Left forelimb (tissue), 1 donor: ENCODE data around the gene PCSK5.
"Not testable (repeated sequence)": the region's sequence is repeated elsewhere in the genome, so short reads cannot be mapped to it uniquely, and the experiment has no call there.

Experiments
- DNase-seq: peaks from one replicate; pipeline ENCODE4 v3.0.0-alpha.2; 2018; ENCODE audit warnings: low spot score

Gene PCSK5

DNA sequence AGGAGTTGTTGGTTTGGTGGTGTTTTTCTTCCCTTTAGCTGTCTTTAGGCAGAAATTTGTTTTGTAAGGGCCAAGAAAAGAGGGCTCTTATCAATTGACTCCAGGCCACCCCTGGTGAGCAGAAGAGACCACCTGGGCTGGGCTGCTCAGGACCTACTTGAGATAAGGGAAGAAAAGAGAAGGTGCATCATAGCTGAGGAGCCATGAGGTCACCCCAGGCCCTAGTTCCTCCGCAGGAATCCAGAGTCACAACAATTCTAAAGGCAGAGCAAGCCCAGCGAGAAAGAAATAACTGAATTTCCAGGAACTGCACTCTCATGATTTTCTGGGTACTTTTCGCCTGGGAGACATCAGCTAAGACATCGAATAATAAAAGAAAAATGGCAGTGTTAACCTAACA, 468.9 kb downstream of the PCSK5 start:
- no peak for DNase-seq

DNA sequence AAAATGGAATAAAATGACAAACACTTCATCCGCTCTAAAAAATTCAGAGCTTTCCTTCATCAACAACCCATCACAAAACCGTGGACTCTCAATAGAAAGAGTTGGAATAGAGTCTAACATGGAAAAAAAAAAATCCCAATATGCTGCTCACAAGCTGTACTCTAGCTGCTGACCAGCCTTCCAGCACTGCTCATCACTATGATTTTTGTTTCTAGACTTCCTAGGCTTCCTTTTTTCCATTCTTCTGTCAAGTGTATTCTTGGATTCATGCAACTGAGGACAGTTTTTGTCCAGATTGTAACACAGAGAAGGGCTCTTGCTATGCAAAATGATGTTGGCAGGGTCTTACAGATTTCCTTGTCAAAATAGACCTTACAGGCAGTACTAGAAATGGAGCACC, 469.3 kb downstream of the PCSK5 start:
- no peak for DNase-seq

DNA sequence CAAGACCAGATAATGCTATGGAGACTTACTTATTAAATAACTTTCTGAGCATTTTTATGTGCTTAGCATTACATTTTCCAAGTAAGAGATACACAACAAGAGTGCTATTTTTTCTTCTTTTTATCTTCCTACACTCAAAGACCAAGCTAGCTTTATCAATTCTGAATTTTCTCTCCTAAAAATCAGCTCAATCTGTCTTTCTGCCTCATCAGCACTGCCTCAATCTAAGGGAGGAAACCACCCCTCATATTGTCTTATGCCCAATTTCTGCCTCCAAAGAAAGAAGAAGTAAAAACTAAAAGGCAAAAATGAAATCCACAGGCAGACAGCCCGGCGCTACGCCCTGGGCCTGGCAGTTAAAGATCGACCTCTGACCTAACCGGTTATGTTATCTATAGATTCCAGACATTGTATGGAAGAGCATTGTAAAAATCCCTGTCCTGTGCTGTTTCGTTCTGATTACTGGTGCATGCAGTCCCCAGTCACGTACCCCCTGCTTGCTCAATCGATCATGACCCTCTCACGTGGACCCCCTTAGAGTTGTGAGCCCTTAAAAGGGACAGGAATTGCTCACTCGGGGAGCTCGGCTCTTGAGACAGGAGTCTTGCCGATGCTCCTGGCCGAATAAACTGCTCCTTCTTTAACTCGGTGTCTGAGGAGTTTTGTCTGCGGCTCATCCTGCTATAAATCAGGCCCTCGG, 472.0 kb downstream of the PCSK5 start:
- not testable (repeated sequence) for DNase-seq

DNA sequence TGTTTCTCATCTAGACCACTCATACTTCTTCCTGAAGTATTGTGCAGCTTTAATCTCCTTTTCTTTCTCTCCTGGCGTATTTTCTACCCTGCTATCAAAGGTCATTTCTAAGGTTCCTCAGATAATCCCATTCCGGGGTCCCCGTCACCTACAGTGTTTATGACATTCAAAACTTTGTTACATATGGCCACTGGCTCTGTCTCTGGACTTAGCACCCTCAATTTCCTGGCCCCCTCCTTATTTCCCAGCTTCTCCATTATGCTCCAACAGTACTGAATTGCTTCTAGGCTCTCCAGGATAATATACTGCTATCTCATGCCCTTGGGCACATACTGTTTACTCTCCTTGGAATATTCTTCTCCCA, 472.5 kb downstream of the PCSK5 start:
- DNase-seq, result no peak

DNA sequence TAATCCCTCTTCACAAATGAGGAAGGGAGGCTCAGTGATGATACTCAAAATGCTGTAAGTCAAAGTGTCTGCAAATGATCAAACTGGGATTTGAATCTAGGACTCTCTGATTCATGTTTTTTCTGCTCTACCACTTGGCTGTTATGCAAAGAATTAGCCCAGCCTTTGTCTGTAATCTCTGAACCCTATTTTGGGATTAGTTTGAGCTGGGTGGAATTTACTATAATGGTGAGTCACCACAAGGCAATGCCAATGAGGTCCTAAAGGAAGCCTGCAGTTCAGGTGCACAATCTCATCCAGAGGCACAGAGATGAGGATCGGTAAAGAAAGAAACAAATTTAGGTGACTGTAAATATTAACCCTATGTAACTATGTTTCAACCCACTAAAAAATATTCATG, 474.6 kb downstream of the PCSK5 start:
- no peak for DNase-seq

DNA sequence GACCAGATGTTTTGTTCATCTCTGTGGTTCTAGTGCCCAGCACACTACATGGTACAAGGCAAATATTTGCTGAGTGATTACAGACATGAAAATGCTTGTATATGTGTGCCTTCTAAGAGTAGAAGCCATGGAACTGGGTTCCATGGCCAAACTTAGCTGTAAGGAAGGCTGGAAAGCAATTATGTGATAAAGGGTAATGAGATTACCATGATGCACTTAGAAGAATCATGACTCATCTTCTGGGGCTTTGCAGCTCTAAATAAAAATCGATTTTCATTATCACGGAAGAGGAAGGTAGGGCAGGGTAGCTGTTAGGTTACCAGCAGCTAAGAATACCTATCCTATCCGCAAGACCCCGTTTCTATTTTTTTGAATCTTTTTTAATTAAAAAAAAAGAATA, 475.8 kb downstream of the PCSK5 start:
- DNase-seq, result no peak

DNA sequence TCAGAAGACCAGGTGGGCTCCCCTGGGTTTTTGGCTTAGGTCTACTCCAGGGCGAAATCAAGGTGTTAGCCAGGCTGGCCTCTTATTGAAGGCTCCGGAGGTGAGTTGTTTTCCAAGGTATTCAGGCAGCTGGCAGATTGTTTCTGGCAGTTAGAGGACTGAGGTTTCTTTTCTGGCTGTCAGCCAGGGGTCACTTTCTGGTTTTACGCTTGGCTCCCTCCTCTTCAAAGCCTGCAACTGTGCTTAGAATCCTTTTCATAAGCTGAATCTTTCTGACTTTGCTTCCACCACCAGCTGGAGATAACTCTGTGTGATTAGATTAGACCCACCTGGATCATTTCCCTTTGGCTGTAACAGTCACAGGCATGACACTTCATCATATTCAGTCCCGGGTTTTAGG, 479.1 kb downstream of the PCSK5 start:
- no peak for DNase-seq

DNA sequence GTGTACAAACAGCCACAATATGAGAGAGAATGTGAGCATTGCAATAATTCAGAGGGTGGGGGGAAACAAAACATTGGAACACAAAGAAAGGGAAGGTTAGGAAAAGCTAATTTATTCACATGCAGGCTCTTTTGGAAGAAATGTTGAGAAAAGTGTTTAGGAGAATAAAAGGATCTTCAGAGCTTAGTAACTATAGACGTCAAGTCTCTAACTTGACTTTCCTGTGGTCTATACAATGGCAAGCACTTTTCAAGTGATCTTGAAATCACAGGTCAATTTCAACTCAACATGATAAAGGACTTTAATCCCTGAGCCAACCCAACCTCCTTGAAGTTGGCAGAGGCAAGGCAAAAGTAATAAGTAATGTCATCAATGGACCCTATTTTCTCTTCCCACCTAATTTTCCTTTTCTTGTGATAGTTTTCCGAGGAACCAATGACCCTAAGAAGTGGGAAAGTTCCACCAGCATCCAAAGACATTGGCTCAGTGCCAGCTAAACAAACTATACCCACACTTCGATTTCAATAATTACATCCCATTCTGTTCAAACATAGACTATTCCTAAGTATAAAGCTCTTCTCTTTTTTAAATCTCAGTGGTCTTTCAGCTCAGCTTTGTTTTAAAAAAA, 480.0 kb downstream of the PCSK5 start:
- DNase-seq, result no peak

DNA sequence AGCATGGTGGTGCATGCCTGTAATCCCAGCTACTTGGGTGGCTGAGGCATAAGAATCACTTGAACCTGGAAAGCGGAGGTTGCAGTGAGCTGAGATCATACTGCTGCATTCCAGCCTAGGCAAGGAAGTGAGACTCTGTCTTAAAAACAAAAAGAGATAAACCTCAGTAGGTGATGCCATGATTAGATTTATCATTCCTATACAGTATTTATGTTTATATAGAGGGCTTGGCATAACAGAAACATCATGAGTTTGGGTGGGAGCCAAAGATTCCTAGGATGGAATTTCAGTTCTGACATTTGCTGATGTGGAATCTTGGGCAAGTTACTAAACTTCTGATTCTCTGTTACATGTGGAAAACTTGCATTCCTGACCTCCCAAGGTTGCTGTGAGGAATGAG, 481.4 kb downstream of the PCSK5 start:
- DNase-seq, result no peak

DNA sequence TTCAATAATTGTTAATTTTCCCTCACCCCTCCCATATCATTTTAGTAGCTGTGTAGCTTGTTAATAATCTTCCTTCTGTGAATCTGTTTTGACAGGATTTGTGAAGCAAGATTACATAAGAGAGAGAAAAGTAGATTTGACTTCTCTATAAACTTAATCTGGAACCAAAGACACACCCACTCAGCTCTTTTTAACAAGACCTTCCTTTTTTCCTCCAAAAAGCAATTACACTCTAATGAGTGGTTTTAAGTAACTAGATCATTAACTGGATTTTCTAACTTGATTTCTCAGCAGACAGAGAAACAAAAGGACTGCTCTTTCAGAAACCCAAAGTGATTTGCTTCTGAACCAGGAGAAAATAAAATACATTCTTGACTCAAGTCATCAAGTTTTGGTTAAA, 481.9 kb downstream of the PCSK5 start:
- no peak for DNase-seq

DNA sequence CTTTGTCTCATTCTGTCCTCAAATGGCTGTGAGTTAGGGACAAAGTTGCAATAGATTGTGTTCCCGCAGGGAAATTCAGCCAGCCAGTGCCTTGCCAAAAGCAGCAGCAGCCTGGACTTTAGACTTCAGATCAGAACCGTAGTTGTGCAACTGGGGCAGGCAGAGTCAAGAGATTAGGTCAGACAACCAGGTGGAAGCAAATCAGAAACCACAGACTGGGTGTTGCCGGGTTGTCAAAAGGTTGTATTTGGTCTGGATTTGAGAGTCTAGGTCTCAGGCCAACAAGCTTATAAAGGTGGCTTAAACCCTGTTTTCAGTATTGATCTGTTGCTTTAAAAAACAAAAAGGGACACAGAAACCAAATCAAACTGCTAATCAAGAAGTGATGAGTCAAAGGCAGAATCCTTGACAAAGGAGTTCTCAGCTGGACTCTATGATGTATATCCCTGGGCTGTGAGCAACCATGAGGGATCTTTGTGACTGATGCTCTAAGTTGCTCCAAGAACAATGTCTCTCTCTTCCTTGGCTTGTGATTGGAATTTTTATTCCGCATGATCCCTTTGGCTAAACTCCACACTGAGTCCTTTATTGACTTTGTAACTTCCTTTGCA, 482.8 kb downstream of the PCSK5 start:
- no peak for DNase-seq

DNA sequence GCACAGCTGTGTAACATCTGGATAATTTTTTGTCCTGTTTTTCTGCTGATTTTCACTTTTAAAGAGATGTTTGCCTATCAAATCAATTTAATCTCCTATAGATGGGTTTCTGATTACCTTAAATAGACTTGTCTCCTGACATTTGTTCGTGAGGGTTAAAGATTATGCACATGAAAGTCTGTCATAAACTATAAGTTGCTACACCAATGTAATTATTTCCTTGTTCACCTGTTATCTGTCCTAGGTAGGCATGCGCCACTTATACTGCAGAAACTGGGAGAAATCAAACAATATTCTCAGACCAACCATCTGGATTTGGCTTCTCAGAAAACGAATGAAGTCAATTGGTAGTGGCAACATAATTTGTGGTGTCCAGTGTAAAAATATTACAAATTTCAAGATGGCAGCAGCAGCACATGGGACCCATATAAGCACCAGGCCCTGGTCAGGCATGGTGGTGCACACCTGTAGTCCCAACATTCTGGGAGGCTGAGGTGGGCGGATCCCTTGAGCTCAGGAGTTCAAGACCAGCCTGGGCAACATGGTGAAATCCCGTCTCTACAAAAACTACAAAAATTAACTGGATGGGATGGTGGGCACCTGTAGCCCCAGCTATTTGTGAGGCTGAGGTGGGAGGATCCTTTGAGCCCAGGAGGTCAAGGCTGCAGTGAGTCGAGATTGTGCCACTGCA, 483.5 kb downstream of the PCSK5 start:
- no peak for DNase-seq

DNA sequence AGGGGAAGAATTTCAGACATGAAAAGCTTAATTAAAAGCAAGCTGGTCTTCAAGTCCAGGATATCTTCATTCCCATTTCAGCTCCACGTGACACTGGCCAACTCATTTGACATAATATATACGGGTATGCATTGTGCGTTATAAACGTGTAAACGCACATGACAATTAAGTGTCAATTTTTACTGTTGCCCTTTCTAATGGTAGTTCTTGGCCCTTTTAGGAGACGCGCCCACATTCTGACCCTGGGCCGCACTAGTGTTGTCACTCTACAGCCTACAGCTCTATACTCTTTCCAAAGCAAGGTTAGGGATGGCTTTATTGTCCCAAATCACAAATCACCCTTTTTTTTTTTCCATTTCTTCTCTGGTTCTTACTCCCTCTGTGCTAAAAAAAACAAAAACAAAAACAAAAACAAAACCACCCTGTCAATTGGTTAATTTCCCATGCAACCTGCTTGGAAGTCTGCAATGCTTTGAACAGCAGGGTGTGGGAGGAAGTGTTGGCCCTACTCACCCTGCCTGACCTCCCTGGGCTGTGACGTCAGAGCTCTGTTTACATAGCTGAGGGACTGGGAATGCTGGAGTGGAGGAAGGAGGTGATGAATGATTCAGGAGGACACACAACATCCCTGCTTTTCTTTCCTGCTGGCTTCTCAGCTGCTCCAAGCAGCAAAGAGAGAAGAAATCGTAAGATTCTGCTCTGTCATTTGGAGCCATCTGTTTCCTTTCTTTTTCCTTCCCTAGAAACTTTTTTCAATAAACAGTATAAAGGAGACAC, 484.5 kb downstream of the PCSK5 start:
- DNase-seq, result no peak

DNA sequence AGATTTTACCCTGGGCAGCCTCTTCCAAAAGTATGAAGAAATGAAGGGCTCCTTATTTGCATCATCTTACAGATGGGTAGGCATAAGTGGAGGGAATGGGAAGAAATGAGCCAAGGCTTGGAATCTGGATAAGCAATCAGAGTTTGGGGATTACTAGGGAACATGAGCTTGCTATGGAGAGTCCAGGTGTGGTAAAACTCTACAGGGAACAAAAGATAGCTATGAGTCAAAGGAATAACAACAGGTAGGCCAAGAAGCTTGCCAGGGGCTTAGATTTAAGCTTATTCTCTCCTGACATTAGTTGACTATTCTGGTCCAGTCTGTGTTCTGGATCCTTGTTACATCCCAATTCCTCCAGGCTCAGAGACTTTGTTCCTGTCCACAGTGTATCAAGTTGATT, 487.3 kb downstream of the PCSK5 start:
- DNase-seq, result no peak

DNA sequence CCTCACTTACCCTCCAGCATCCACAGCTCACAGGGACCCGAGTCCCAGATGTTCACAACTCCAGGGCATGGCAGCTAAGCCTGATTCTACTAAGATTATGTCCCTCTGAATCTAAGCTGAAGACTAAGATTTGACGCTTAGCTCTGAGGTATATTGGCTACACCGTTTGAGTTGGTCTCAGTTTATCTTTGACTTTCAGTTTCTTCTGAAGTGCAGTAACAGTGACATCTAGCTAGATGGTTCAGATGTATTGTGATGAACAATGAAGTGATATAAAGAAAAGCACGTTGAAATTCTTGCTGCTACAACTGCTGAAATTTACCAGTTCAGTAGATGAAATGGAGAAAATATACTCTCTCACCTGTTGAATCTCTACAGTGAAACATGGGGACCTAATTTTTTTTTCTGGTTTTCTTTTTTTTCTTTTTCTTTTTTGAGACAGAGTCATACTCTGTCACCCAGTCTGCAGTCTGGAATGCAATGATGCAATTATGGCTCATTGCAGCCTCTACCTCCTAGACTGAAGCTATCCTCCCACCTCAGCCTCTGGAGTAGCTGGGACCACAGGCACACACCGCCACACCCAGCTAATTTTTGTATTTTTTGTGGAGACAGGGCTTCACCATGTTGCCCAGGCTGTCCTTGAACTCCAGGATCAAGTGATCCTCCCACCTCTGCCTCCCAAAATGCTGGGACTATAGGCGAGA, 488.0 kb downstream of the PCSK5 start:
- DNase-seq, result no peak

DNA sequence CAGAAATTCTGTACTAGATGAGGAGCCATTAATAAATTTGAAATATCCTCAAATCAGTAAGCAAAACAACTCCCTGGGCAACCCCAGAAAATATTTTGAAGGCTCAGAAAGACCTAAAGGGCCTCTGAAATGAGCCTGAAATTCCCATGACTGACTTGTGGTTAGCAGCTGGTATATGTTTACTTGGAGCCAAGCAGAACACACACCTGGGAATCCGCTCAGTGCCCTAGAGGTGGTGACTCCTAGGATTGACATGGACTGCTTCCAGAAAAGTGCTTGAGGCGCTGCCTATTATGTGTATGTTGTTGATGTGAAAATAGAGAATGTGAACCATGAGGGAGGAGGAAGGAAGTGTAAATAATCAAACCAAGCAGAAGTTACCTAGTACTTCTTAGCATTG, 489.0 kb downstream of the PCSK5 start:
- no peak for DNase-seq

DNA sequence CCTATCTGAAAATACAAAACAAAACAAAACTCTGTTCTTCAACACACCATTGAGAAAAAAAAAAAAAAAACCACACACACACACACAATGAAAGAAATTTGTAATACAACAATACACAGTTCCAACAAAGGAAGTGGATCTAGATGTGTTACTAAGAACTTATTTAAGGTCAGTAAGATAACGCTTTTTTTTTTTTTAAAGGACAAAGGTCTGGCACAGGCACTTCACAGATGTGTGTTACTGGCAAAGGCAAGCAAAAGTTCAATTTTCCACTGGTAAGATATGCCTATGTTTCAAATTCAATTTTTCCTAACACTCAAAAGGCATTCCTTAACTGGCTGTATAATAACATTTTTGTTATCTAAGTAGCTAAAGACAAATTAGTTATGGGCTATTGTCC, 500.2 kb downstream of the PCSK5 start:
- DNase-seq, result no peak

DNA sequence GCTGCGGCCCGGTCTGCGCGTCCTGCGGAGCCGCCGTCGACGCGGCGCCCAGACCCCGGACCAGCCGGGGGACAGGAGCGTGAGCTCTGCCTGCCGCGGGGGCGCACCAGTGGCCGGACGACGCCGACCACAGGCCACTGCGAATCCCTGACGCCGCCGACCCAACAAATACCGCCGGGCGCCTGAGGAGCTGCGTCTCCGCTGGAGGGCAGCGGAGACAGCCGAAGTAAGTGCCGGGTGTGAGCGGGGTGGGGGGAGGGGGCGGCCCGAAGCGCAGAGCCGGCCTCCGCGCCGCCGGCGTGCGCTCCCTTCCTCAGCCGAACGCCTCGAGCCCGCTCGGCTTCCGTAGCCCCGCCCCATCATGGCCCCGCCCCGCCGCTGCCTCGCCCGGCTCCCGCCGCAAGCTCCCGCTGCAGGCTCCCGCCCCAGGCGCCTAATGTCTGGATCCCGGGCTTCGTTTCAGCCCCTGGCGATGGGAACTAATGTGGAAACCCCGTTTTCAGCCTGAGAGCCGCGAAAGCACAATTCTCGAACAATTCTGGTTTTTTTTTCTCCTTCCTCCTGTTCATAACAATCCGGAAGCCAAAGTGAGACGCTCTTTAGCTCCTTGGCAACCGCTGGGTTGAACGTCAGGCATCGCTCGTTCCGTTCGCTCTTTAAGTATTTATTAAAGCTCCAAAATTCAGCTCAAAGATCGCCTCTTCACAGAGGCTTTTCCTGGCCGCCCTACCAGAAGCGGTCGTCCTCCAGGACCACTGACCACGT, 503.9 kb downstream of the PCSK5 start, which contains the start of gene RFK:
Gene RFK, minus strand, starts transcription at position 232 of the 765 bp plus-strand sequence. CDS start 255 bp downstream, outside the sequence.
- DNase-seq, result peak; percentile 99

DNA sequence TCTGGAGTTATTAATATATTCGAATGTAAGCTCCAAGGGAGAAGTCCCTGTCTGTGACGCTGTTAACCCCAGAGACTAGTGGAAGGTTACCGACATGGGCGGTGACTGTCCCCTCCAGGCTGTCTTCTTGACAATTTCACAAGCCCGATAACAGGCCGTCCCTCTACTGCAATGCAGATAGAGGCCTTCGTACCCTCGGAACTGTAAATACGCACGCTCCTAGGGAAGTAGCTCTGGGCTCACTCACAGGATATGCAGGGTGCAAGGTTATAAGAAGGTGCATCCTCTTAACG, 504.4 kb downstream of the PCSK5 start:
- no peak for DNase-seq

DNA sequence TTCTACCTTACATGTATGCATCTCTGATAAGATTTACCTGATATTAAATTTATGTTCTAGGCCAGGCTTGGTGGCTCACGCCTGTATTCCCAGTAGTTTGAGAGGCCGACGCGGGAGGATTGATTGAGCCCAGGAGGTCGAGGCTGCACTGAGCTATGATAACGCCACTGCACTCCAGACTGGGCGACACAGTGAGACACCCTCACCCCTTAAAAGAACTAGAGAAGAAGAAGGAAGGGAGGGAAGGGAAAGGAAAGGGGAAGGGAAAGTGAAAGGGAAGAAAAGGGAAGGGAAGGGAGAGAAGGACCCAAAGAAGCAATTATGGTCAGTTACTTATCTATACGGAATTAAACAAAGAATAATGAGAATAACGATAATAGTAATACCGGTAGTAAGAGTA, 504.9 kb downstream of the PCSK5 start:
- DNase-seq, result no peak

DNA sequence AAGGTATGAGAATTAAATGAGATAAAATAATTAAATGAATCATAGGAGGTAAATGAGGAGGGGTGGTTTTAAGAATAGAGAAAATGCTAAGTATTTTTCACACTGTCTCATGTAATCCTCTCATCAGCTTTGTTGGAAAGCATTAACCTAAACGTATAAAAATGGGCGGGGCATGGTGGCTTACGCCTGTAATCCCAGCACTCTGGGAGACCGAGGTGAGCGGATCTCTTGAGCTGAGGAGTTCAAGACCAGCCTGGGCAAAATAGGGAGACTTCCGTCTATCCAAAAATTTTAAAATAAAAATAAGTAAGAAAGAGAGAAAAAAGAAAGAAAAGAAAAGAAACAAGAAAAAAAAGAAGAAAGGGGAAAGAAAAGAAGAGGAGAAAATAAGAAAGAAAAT, 505.7 kb downstream of the PCSK5 start:
- DNase-seq, result no peak
